H1 (cell line): ENCODE data around the gene ARHGAP6. TPM values are rescaled to one million over a fixed set of nuclear protein-coding genes. Genes with fewer than 3 reads are reported as not detected.

Source experiments
- CTCF ChIA-PET: fragments of 300-600 bp; sonication (Branson Sonifier 250); formaldehyde crosslinking; loops from one replicate; lab custom pipeline; 2021; ENCODE audit not compliant: partially characterized antibody; lab: Charles Lee
- POLR2A ChIA-PET: fragments of 300-600 bp; sonication (Branson Sonifier 250); formaldehyde crosslinking; loops from one replicate; lab custom pipeline; 2021; ENCODE audit warnings: inconsistent platforms; ENCODE audit not compliant: partially characterized antibody; lab: Charles Lee
- DNase-seq, 2 experiments: peaks; one replicate each; pipeline versions ENCODE4 v3.0.0 to v3.0.0-alpha.2; 2010 to 2022; ENCODE audit warnings: low spot score in 2 of 2, low read depth in 1 of 2, mixed read lengths in 1 of 2
- FAIRE-seq: peaks from 2 replicates; lab custom pipeline; 2011; peaks lifted over from hg19 to GRCh38; lab: Jason Lieb, UNC
- H2AFZ ChIP-seq: 2 replicates; pipeline ENCODE4 v1.8.1; 2012; ENCODE audit warnings: low read length, inconsistent platforms
- H2AK5ac ChIP-seq: 2 replicates; pipeline ENCODE4 v1.6.1; 2013; ENCODE audit warnings: low read depth, low read length
- H2BK120ac ChIP-seq: replicated peaks from 2 replicates; pipeline ENCODE3; 2013; ENCODE audit warnings: low read depth, low read length, inconsistent platforms
- H2BK12ac ChIP-seq: 2 replicates; pipeline ENCODE4 v1.6.1; 2013; ENCODE audit warnings: low read depth, low read length
- H2BK15ac ChIP-seq: 2 replicates; pipeline ENCODE4 v1.6.1; 2013; ENCODE audit warnings: low read length
- H2BK20ac ChIP-seq: 2 replicates; pipeline ENCODE4 v1.6.1; 2013; ENCODE audit warnings: low read length
- H2BK5ac ChIP-seq: 2 replicates; pipeline ENCODE4 v1.6.1; 2013; ENCODE audit warnings: low read depth, low read length
- H3K14ac ChIP-seq: 2 replicates; pipeline ENCODE4 v1.6.1; 2013; ENCODE audit warnings: inconsistent platforms; ENCODE audit not compliant: insufficient read length
- H3K18ac ChIP-seq: 2 replicates; pipeline ENCODE4 v1.6.1; 2013; ENCODE audit warnings: low read length; ENCODE audit errors: extremely low read depth
- H3K23ac ChIP-seq: 2 replicates; pipeline ENCODE4 v1.6.1; 2013; ENCODE audit warnings: inconsistent platforms; ENCODE audit not compliant: insufficient read length
- H3K23me2 ChIP-seq: 2 replicates; pipeline ENCODE4 v1.6.1; 2013; ENCODE audit warnings: low read depth, low read length
- H3K27ac ChIP-seq: 2 replicates; pipeline ENCODE4 v1.6.1; 2011; ENCODE audit warnings: low read depth, low read length, inconsistent platforms
- H3K27me3 ChIP-seq, 4 experiments: replicated peaks in 1 of 4; 1 replicate in 1 of 4; 2 replicates in 3 of 4; pipeline versions ENCODE4 v1.6.1 to v1.8.1; 2011 to 2013; ENCODE audit warnings: low read length in 3 of 4, mild to moderate bottlenecking in 3 of 4, inconsistent platforms in 2 of 4, mixed read lengths in 2 of 4, moderate library complexity in 1 of 4; ENCODE audit not compliant: control insufficient read depth in 3 of 4, insufficient read depth in 3 of 4; ENCODE audit errors: extremely low read depth in 1 of 4
- H3K36me3 ChIP-seq, 4 experiments: 2 replicates each; pipeline versions ENCODE4 v1.6.1 to v1.8.1; 2011 to 2013; ENCODE audit warnings: mild to moderate bottlenecking in 4 of 4, low read length in 3 of 4, moderate library complexity in 2 of 4, control low read depth in 1 of 4, inconsistent platforms in 1 of 4; ENCODE audit not compliant: insufficient read depth in 4 of 4, control insufficient read depth in 2 of 4
- H3K4ac ChIP-seq: replicated peaks from 2 replicates; pipeline ENCODE3; 2013; ENCODE audit warnings: low read length, low read depth, mixed read lengths, inconsistent platforms; ENCODE audit not compliant: insufficient read length
- H3K4me1 ChIP-seq, 4 experiments: replicated peaks in 1 of 4; 1 replicate in 1 of 4; 2 replicates in 3 of 4; pipeline versions ENCODE4 v1.6.1 to v1.8.1; 2011 to 2013; ENCODE audit warnings: low read length in 3 of 4, inconsistent platforms in 2 of 4, mixed read lengths in 1 of 4; ENCODE audit not compliant: insufficient read depth in 4 of 4, control insufficient read depth in 3 of 4
- H3K4me2 ChIP-seq, 2 experiments: 2 replicates each; pipeline versions ENCODE4 v1.6.1 to v1.8.1; 2011 to 2013; ENCODE audit warnings: low read depth in 2 of 2, low read length in 2 of 2, control low read depth in 1 of 2, inconsistent platforms in 1 of 2, mild to moderate bottlenecking in 1 of 2; ENCODE audit not compliant: insufficient read depth in 1 of 2
- H3K4me3 ChIP-seq, 4 experiments: fragments of 200-600, 300-600 bp in 1 of 4; sonication (generic), shearing (Covaris generic), sonication (Bioruptor Twin) in 1 of 4; 2 replicates each; pipeline versions ENCODE4 v1.5.1 to v1.8.1; 2011 to 2016; ENCODE audit warnings: low read length in 4 of 4, low read depth in 3 of 4, control low read depth in 2 of 4, inconsistent platforms in 2 of 4, mild to moderate bottlenecking in 2 of 4, mixed read lengths in 1 of 4, moderate library complexity in 1 of 4; ENCODE audit not compliant: insufficient read depth in 2 of 4; ENCODE audit errors: extremely low read depth in 1 of 4
- H3K56ac ChIP-seq: replicated peaks from 2 replicates; pipeline ENCODE3; 2013; ENCODE audit warnings: low read depth, mild to moderate bottlenecking, mixed read lengths, low read length, inconsistent platforms; ENCODE audit not compliant: insufficient read length
- H3K79me1 ChIP-seq: 2 replicates; pipeline ENCODE4 v1.6.1; 2013; ENCODE audit warnings: low read depth, low read length, control low read depth
- H3K79me2 ChIP-seq, 2 experiments: 2 replicates each; pipeline versions ENCODE4 v1.6.1 to v1.8.1; 2012 to 2013; ENCODE audit warnings: low read length in 2 of 2, mild to moderate bottlenecking in 2 of 2, inconsistent platforms in 1 of 2; ENCODE audit not compliant: insufficient read depth in 2 of 2, control insufficient read depth in 1 of 2
- H3K9ac ChIP-seq, 4 experiments: replicated peaks in 1 of 4; 1 replicate in 1 of 4; 2 replicates in 3 of 4; pipeline versions ENCODE4 v1.6.1 to v1.8.1; 2011 to 2013; ENCODE audit warnings: low read depth in 3 of 4, low read length in 3 of 4, control low read depth in 2 of 4, mild to moderate bottlenecking in 2 of 4, moderate library complexity in 2 of 4, inconsistent platforms in 1 of 4; ENCODE audit errors: extremely low read depth in 1 of 4
- H3K9me3 ChIP-seq, 2 experiments: 2 replicates each; pipeline versions ENCODE4 v1.6.1 to v1.8.1; 2012 to 2013; ENCODE audit warnings: mild to moderate bottlenecking in 2 of 2, moderate library complexity in 2 of 2, control low read depth in 1 of 2, inconsistent platforms in 1 of 2, low read depth in 1 of 2, low read length in 1 of 2, mixed read lengths in 1 of 2; ENCODE audit not compliant: insufficient read depth in 2 of 2
- H4K20me1 ChIP-seq, 2 experiments: replicated peaks in 1 of 2; 2 replicates each; pipeline versions ENCODE3 to v1.8.1; 2011 to 2013; ENCODE audit warnings: inconsistent platforms in 2 of 2, low read length in 2 of 2, mild to moderate bottlenecking in 1 of 2; ENCODE audit not compliant: insufficient read depth in 2 of 2, control insufficient read depth in 1 of 2
- H4K5ac ChIP-seq: 2 replicates; pipeline ENCODE4 v1.6.1; 2013; ENCODE audit warnings: low read length, low read depth, mixed read lengths, inconsistent platforms; ENCODE audit not compliant: insufficient read length
- H4K8ac ChIP-seq: 2 replicates; pipeline ENCODE4 v1.8.0; 2013; ENCODE audit warnings: mild to moderate bottlenecking, moderate library complexity, low read length, inconsistent platforms; ENCODE audit not compliant: insufficient read depth; ENCODE audit errors: extremely low read depth
- H4K91ac ChIP-seq: replicated peaks from 2 replicates; pipeline ENCODE3; 2013; ENCODE audit warnings: low read length, mixed read lengths, inconsistent platforms; ENCODE audit not compliant: insufficient read length
- ASH2L ChIP-seq: fragments of 200-600, 300-600 bp; sonication (generic); IDR thresholded peaks from one replicate; pipeline ENCODE4 v1.7.1; 2017; ENCODE audit warnings: low read length
- POLR2AphosphoS5 ChIP-seq: IDR thresholded peaks from 2 replicates; pipeline ENCODE4 v1.6.1; 2011; ENCODE audit warnings: low read depth, low read length
- WGBS, 2 experiments: shearing (Covaris generic) in 1 of 2; methylation state at CpG; one replicate each; pipeline versions ENCODE4 v1.1.6 to v1.1.7; 2013 to 2015; ENCODE audit warnings: low lambda C conversion rate in 2 of 2, mixed read lengths in 2 of 2, inconsistent platforms in 1 of 2, low coverage in 1 of 2, missing lambda C conversion rate in 1 of 2; ENCODE audit not compliant: insufficient replicate concordance in 2 of 2, insufficient coverage in 1 of 2, insufficient read length in 1 of 2; ENCODE audit errors: extremely low coverage in 1 of 2, missing lambda C conversion rate in 1 of 2; 5-methylcytosine and 5-hydroxymethylcytosine counted together
- long read RNA-seq, 2 experiments: library from RNA in 1 of 2; library from capped mRNA in 1 of 2; stranded (forward); transcript quantifications; one replicate each; pipeline ENCODE4 v2.0.0, GENCODE V29; 2021; ENCODE audit warnings: inconsistent platforms in 1 of 2
- polyA minus RNA-seq, 3 experiments: library from RNA; depleted of rRNA, polyadenylated mRNA; stranded (reverse); fragments of >200 nt; gene quantifications; 1 replicate in 2 of 3; 2 replicates in 1 of 3; pipeline ENCODE4 v1.2.3, GENCODE V29; 2011
- polyA plus RNA-seq, 7 experiments: library from polyadenylated mRNA; depleted of rRNA in 3 of 7; stranded (reverse) in 5 of 7; unstranded in 2 of 7; fragments of >200 nt in 5 of 7; fragments of 200-250 nt in 2 of 7; gene quantifications; 1 replicate in 5 of 7; 2 replicates in 1 of 7; 4 replicates in 1 of 7; pipeline versions ENCODE4 v1.2.1 to v1.2.3, GENCODE V29; 2011 to 2013; ENCODE audit warnings: missing spikeins in 2 of 7, mixed read lengths in 2 of 7
- total RNA-seq: library from RNA; stranded (reverse); fragmentation: NEBNext Ultra II Directional; extraction: Animal tissue kit (Norgen Biotek cat#: 25700); gene quantifications from 2 replicates; pipeline ENCODE4 v1.2.1, GENCODE V29; 2021
- TF ChIP-seq, protein P1 (sequence below): IDR thresholded peaks from 2 replicates; pipeline ENCODE4 v1.6.1; 2012; ENCODE audit warnings: inconsistent platforms

ARHGAP6 gene, protein sequence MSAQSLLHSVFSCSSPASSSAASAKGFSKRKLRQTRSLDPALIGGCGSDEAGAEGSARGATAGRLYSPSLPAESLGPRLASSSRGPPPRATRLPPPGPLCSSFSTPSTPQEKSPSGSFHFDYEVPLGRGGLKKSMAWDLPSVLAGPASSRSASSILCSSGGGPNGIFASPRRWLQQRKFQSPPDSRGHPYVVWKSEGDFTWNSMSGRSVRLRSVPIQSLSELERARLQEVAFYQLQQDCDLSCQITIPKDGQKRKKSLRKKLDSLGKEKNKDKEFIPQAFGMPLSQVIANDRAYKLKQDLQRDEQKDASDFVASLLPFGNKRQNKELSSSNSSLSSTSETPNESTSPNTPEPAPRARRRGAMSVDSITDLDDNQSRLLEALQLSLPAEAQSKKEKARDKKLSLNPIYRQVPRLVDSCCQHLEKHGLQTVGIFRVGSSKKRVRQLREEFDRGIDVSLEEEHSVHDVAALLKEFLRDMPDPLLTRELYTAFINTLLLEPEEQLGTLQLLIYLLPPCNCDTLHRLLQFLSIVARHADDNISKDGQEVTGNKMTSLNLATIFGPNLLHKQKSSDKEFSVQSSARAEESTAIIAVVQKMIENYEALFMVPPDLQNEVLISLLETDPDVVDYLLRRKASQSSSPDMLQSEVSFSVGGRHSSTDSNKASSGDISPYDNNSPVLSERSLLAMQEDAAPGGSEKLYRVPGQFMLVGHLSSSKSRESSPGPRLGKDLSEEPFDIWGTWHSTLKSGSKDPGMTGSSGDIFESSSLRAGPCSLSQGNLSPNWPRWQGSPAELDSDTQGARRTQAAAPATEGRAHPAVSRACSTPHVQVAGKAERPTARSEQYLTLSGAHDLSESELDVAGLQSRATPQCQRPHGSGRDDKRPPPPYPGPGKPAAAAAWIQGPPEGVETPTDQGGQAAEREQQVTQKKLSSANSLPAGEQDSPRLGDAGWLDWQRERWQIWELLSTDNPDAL (N-terminal part only)
- 0.63 and 0.82 TPM in 2 replicates for total RNA-seq
- 0.35 and 0.44 TPM in 2 replicates for polyA plus RNA-seq (2011; rRNA removed)
- polyA plus RNA-seq (2011; cell fraction: cytosol; rRNA removed) = 0.43 TPM
- polyA plus RNA-seq (2011; cell fraction: nucleus; rRNA removed) = 0.71 TPM
- 0.25 to 0.50 TPM (median 0.44 TPM) in 4 replicates for polyA plus RNA-seq (2012, experiment 1 of 2)
- polyA plus RNA-seq (2012, experiment 2 of 2) = 0.37 TPM
- polyA plus RNA-seq (2013, experiment 1 of 2) = 0.53 TPM
- polyA plus RNA-seq (2013, experiment 2 of 2) = 0.48 TPM
- polyA minus RNA-seq (2011; rRNA and poly(A)+ RNA removed) = 0.39 and 0.82 TPM in 2 replicates
- not detected for polyA minus RNA-seq (2011; cell fraction: cytosol; rRNA and poly(A)+ RNA removed)
- 2.1 TPM for polyA minus RNA-seq (2011; cell fraction: nucleus; rRNA and poly(A)+ RNA removed)
- long read RNA-seq, experiment 1 = 0 reads
- long read RNA-seq, experiment 2 = 0 reads

- Histone ChIP-seq H3K9me3 (no peaks in the 10 kb centered on the region), H4K5ac (no peak within 1 kb of the TSS), H2AFZ (peak within 1 kb of the TSS; percentile 44; the same call in 1 of the 2 replicates), H3K27ac (no peak within 1 kb of the TSS), H3K23ac (no peak within 1 kb of the TSS), H3K79me1 (no peaks in the 10 kb centered on the region), H4K20me1 (no peaks in the 10 kb centered on the region), H3K9ac (no peak within 1 kb of the TSS), H3K79me2 (no peaks in the 10 kb centered on the region), H3K4ac (no peak within 1 kb of the TSS), H4K91ac (no peak within 1 kb of the TSS), H2BK15ac (no peak within 1 kb of the TSS), H2AK5ac (no peak within 1 kb of the TSS), H2BK120ac (no peak within 1 kb of the TSS), H3K36me3 (no peaks in the 10 kb centered on the region), H3K4me1 (peaks cover 0 to 4% (median 2%) of the 10 kb centered on the region in 4 experiments; a peak in 3 of 7 replicates), H2BK5ac (no peak within 1 kb of the TSS), H3K27me3 (peaks cover 18 to 63% (median 42%) of the 10 kb centered on the region in 4 experiments), H3K18ac (no peak within 1 kb of the TSS; the same call in 1 of the 2 replicates), H3K14ac (no peak within 1 kb of the TSS), H2BK12ac (no peak within 1 kb of the TSS), H3K56ac (no peak within 1 kb of the TSS), H3K4me3 (peak within 1 kb of the TSS; percentile 43 to 63 (median 46)), H3K4me2 (peak within 1 kb of the TSS; percentile 73 to 88), H3K23me2 (peaks cover 8% of the 10 kb centered on the region; the same call in 1 of the 2 replicates), H2BK20ac (no peak within 1 kb of the TSS), H4K8ac (0 out of 2 replicates have a peak within 1 kb of the TSS, but pooled peaks have one; percentile 57)
- DNase-seq (peak in 1 of 2 experiments; percentile 55), FAIRE-seq (no peak)
- ChIA-PET POLR2A (interaction anchor here (0.6 to 1.4 kb wide), 4 partner anchors 41 to 508 kb away, joined by 3 to 4 read pairs (median 3); no protein-coding TSS in a partner anchor), CTCF (interaction anchor here (0.7 to 2.2 kb wide), 10 partner anchors 9 to 529 kb away, joined by 3 to 9 read pairs (median 3); partner anchors contain the start of gene MSL3)
- 1% methylated on average over 16 of the region's 74 CpGs; no CpG with 5 or more reads in 1 of the 2 experiments for WGBS, 2 experiments
- no peak for TF ChIP-seq POLR2AphosphoS5
- TF ChIP-seq, protein P1, sequence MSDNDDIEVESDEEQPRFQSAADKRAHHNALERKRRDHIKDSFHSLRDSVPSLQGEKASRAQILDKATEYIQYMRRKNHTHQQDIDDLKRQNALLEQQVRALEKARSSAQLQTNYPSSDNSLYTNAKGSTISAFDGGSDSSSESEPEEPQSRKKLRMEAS = no peak
- TF ChIP-seq ASH2L = peak; percentile 60
Observed at GRCh38 chrX:11665168-11666111, at the start of gene ARHGAP6. Gene ARHGAP6 (minus strand): TSS chrX:11665920. CDS start chrX:11664828, 1,092 bp downstream.
